RWPE2 (cell line): ENCODE results near the gene VSTM5.
A peak's percentile ranks its signal among the peaks of the same experiment; 100 is the strongest.

ENCODE experiments used
- ATAC-seq: fragments of 200-7000 bp; cut with Tn5 transposase; 3 replicates; pipeline ENCODE4 v1.9.1; 2021; ENCODE audit warnings: low read depth
- DNase-seq: peaks from one replicate; pipeline ENCODE4 v3.0.0-alpha.2; 2020; ENCODE audit warnings: low spot score
- H3K27ac ChIP-seq: fragments of 450-650 bp; 2 replicates; pipeline ENCODE4 v1.5.1; 2017; ENCODE audit warnings: mild to moderate bottlenecking; ENCODE audit not compliant: poor library complexity, severe bottlenecking
- H3K27me3 ChIP-seq: fragments of 250-450 bp; sonication (Bioruptor Pico); 2 replicates; pipeline ENCODE4 v1.5.1; 2021; ENCODE audit warnings: mild to moderate bottlenecking, moderate library complexity; ENCODE audit not compliant: insufficient read depth, poor library complexity, severe bottlenecking
- H3K36me3 ChIP-seq: fragments of 250-450 bp; sonication (Bioruptor Pico); 2 replicates; pipeline ENCODE4 v1.5.1; 2020; ENCODE audit warnings: low read depth, mild to moderate bottlenecking, moderate library complexity
- H3K4me1 ChIP-seq: fragments of 250-450 bp; sonication (Bioruptor Pico); 2 replicates; pipeline ENCODE4 v1.5.1; 2021; ENCODE audit warnings: mild to moderate bottlenecking, moderate library complexity; ENCODE audit not compliant: insufficient read depth, poor library complexity, severe bottlenecking
- H3K4me3 ChIP-seq: fragments of 250-450 bp; sonication (Bioruptor Pico); 2 replicates; pipeline ENCODE4 v1.5.1; 2021; ENCODE audit warnings: mild to moderate bottlenecking, moderate library complexity; ENCODE audit not compliant: severe bottlenecking
- H3K9me3 ChIP-seq: fragments of 250-450 bp; sonication (Bioruptor Pico); 2 replicates; pipeline ENCODE4 v1.5.1; 2021; ENCODE audit warnings: mild to moderate bottlenecking, moderate library complexity; ENCODE audit not compliant: severe bottlenecking
- CTCF ChIP-seq: fragments of 450-650 bp; IDR thresholded peaks from one replicate; pipeline ENCODE4 v1.5.1; 2017; ENCODE audit warnings: mild to moderate bottlenecking, moderate library complexity; ENCODE audit not compliant: poor library complexity, severe bottlenecking

The VSTM5 gene

DNA sequence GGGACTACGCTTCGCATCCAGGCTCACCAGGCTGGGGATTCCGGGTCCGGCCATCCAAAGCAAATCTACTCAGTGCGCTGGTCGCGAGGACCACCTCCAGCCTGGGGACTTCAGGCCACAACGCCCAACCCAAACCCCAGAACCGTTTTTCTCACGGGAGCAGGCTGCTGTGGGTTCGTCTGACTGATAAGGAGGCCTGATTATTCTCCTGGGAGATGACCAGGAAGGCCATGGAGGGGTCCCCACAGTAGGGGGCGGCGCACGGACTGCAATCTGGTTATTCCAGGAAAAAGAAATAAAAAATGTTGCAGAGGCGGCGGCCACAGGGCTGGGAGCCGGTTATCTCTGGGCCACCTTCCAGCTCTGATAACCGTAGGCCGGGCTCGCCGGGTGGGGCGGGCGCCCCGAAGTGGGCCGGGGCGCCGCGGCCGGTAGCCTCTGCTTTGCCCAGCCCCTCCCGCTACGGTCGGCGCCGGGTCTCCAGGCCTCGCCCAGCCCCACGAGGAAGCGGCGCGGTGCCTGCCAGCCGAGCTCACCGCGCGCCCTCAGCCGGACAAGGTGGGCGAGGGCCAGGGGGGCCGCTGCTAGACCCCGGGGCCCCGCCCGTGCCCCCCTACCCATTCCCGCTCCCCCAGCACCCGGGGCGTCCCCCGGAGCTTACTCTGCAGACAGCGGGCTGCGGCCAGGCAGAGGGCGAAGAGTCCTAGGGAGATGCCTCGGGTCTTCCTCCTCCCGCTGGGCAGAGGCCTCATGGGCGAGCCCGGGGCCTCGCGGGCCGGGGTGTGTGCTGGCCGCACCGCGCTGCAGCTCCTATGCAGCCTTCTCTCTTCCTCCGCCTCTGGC, 446 bp downstream of the VSTM5 start:
- DNase-seq = no peak
- peak overlapping the region; percentile 13 for H3K4me3 ChIP-seq

DNA sequence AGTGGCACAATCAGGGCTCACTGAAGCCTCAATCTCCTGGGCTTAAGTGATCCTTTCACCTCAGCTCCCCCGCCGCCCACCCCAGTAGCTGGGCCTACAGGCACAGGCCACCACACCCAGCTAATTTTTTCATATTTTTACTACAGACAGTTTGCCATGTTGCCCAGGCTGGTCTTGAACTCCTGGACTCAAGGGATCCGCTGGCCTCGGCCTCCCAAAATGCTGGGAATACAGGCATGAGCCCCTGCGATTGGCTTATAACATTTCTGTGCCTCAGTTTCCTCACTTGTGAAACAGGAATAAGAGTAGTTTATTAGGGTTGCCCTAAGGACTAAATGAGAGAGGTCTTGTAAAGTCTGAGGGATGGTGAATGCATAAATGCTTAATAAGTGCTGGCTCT, 1.2 kb downstream of the VSTM5 start:
- Histone ChIP-seq H3K9me3 (no peaks in the 10 kb centered on the region), H3K27ac (no peak overlapping the region), H3K36me3 (no peaks in the 10 kb centered on the region), H3K27me3 (no peaks in the 10 kb centered on the region), H3K4me3 (no peak overlapping the region), H3K4me1 (no peaks in the 10 kb centered on the region)
- DNase-seq = no peak
- ATAC-seq = no peak
- TF ChIP-seq CTCF = no peak

More for the DNA sequence above, 446 bp downstream of the VSTM5 start:
- peak; percentile 52; the same call in 2 of the 3 replicates for ATAC-seq
- no peaks in the 10 kb centered on the region for H3K27me3 ChIP-seq
- no peaks in the 10 kb centered on the region for H3K4me1 ChIP-seq
- H3K36me3 ChIP-seq = no peaks in the 10 kb centered on the region
- no peaks in the 10 kb centered on the region for H3K9me3 ChIP-seq
- H3K27ac ChIP-seq = no peak overlapping the region
- TF ChIP-seq CTCF = no peak

DNA sequence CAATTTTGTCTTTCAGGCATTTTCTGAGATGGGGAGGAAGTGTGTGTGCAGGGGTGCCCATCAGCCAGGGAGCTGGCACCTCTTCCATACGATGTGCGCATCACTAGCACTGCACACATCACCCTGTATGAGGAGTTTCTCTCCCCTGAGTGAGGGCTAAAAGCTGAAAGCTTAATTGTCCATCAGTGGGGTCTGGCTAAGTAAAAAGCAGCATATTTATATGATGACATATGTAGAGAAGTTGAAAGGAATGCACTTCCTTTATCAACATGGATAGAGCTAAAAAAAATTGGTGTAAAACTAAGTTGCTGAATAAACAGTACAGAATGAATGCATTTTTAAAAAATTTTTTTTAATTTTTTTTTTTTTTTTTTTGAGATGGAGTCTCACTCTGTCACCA, 4.0 kb downstream of the VSTM5 start:
- no peak overlapping the region for H3K27ac ChIP-seq
- TF ChIP-seq CTCF = no peak
- DNase-seq = no peak
- no peak for ATAC-seq
- H3K27me3 ChIP-seq = no peaks in the 10 kb centered on the region
- no peaks in the 10 kb centered on the region for H3K9me3 ChIP-seq
- no peak overlapping the region for H3K4me3 ChIP-seq
- H3K4me1 ChIP-seq = no peaks in the 10 kb centered on the region
- no peaks in the 10 kb centered on the region for H3K36me3 ChIP-seq

DNA sequence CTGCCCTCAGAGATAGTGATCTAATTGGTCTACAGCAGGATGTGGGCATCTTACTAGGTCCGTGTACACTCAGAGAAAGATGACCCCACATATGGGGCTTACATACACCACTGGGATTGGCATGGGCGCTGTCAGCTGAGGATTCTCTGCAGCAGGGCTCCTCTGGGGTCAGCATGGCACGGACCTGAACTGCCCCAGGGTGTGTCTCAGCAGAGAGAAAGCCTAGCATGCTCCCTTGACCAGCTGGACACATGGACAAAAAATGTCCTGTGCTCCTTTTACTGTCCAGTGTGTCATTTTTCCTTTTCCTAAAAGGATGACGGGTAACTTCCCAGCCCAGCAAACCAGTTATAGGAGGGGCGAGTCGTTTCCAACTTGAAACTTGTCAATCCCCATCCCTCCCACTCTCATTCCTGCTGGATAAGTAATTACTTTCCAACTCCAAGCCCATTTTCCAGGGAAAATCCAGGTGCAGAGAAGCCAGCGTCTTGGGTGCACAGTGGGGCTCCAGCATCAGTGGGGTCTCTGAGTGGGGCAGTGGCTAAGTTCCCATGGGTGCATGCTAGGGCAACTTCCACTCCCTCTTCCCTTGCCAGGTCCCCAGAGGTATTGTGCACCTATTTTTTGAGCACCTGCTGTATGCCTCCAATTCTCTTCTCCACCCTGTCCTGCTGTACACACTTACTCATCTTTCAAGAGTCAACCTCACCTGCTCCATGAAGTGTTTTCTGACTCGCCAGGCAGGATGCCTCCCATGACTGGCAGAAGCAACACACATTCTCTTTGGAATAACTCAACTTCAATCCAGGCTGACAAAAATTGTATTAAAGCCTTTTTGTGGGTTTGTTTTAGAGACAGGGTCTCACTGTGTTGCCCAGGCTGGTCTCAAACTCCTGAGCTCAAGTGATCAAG, 5.0 kb downstream of the VSTM5 start:
- Histone ChIP-seq H3K4me3 (no peak overlapping the region), H3K9me3 (no peaks in the 10 kb centered on the region), H3K4me1 (no peaks in the 10 kb centered on the region), H3K27ac (no peak overlapping the region), H3K27me3 (no peaks in the 10 kb centered on the region), H3K36me3 (no peaks in the 10 kb centered on the region)
- no peak for DNase-seq
- peak; percentile 28; the same call in 2 of the 3 replicates for ATAC-seq
- no peak for TF ChIP-seq CTCF
